ENCODE data around the gene CENPP. TPM values are rescaled to one million over a fixed set of nuclear protein-coding genes. Genes with fewer than 3 reads are reported as not detected.

Gene CENPP
- total and polyA plus RNA-seq, 8 donors: 0.46 to 2.7 (median 1.9) TPM

DNA sequence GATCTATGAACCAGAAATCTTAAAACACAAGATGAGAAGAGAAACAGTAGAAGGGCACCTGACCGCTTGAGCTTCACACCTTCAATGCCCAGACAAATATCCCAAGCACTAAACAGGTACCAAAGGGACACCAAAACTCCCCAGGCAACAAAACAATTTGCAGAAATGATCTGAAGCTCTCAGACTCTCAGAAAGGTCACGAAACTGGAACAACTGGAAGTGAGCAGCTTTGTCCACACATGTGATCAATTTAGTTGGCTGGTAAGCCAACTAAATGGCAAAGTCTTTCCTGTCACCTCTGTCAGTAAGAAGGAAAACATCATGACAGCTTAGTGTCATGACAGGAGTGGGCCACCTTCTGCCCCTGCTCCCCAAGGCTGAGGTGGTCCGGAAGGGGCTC, 340.1 kb downstream of the CENPP start:
- TF ChIP-seq, protein P1, sequence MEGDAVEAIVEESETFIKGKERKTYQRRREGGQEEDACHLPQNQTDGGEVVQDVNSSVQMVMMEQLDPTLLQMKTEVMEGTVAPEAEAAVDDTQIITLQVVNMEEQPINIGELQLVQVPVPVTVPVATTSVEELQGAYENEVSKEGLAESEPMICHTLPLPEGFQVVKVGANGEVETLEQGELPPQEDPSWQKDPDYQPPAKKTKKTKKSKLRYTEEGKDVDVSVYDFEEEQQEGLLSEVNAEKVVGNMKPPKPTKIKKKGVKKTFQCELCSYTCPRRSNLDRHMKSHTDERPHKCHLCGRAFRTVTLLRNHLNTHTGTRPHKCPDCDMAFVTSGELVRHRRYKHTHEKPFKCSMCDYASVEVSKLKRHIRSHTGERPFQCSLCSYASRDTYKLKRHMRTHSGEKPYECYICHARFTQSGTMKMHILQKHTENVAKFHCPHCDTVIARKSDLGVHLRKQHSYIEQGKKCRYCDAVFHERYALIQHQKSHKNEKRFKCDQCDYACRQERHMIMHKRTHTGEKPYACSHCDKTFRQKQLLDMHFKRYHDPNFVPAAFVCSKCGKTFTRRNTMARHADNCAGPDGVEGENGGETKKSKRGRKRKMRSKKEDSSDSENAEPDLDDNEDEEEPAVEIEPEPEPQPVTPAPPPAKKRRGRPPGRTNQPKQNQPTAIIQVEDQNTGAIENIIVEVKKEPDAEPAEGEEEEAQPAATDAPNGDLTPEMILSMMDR (IDR thresholded peaks at IDR 0.05): no peak

DNA sequence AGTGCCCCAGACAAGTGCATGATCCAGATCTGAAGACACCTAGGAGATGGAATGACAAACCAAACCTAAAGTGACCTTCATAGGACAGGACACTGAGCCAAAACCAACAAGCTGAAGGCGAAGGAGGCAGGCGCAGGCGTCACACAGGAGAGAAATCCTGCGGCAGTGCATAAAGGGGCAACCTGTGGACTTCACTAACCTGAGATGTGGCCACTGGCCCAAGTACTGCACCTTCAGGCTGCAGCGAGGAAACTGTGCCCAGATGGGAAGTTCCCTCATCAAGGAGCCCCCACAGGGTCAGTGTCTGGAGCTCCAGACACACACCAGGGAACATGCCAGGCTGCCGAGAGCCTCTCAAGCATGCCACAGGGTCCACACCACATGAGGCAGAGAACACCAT, 340.5 kb downstream of the CENPP start:
- FAIRE-seq: no peak
- H3K4me3 ChIP-seq: no peak overlapping the region
- peaks cover 0 to 16% (median 12%) of the 10 kb centered on the region in 3 donors for H3K4me1 ChIP-seq
- H3K27me3 ChIP-seq: no peaks in the 10 kb centered on the region
- 40 to 43% methylated on average over 6 of the region's 6 CpGs for WGBS, 2 donors
- no peak overlapping the region for H3K27ac ChIP-seq
- no peak for ATAC-seq
- TF ChIP-seq, protein P1 (IDR thresholded peaks at IDR 0.05): no peak
- no peaks in the 10 kb centered on the region for H3K36me3 ChIP-seq
- intact Hi-C loops (cut with DNase I): no loop called here
- H3K9me3 ChIP-seq: no peaks in the 10 kb centered on the region
- peak in 1 of 6 donors; percentile 45 for DNase-seq

More for the DNA sequence above, 340.1 kb downstream of the CENPP start:
- no peaks in the 10 kb centered on the region for H3K36me3 ChIP-seq
- WGBS, 2 donors: 57 to 61% methylated on average over 3 of the region's 3 CpGs
- H3K27ac ChIP-seq: no peak overlapping the region
- ATAC-seq (no peak), DNase-seq (no peak), FAIRE-seq (no peak)
- no peaks in the 10 kb centered on the region for H3K9me3 ChIP-seq
- no peaks in the 10 kb centered on the region for H3K27me3 ChIP-seq
- peaks cover 0 to 12% (median 12%) of the 10 kb centered on the region in 3 donors for H3K4me1 ChIP-seq
- H3K4me3 ChIP-seq: no peak overlapping the region
- intact Hi-C loops (cut with DNase I): no loop called here

DNA sequence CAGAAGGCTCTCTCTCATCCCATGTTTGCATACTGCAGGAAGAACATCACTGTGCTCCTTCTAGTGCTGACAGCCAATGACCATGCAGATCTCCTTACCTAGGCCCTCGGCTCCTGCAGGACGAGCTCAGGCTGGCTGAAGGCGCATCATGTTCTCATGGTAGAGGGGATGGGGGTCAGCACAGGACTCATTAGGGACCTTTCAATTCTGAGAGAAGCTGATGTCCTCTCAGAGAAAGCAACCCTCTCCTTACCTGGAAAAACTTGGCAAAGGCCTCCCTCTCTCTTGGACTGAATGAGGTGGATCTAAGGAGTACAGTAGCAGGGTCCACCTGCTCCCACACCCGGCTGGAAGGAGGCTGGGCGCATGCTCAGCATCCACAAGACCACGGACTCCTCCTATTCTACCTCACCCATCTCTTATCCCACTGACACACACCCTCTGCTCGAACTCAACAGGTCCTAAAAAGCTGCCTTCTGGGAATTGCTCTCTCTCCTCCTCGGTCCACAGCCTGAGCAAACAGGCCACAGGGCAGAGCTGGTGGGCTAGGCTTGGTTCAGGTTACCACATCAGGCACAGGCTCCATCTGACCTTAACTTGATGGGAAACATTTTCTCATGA, 341.3 kb downstream of the CENPP start:
- intact Hi-C loops (cut with DNase I): no loop called here
- DNase-seq: peak in 1 of 6 donors; percentile 26

DNA sequence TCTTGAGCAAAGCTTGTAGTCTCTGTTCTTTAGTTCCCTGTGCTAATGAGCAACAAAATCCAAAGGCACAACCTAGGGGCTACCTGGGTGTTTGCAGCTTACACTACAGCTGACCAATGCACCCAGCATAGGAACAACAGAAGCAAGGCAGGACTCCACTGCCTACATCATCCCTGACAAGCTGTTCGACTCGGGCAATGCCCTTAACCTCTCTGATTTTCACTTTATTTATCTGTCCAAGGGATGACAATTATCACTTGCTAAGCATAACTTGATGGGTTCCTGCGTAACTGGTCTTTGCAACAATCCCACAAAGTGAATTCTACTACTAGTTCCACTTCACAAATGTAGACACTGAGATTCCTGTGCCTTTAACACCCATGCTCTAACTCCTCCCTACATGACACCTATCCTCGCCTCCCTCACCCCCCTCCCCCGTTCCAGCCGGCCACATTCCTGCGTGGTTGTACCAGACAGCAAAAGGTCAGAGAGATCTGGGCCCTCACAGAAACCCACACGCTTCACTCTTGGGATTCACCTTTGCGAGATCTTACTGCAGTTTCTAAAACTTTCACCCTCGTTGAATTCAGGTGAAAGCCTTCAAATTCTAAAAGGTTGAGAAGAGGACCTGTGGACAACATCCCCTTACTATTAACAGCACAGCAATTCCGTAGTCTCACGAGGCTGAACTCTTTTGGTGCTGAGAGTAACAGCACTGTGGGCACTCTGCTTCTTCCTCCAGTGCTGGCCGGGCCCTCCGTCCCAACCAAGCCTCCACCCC, 343.2 kb downstream of the CENPP start:
- intact Hi-C loops (cut with DNase I): no loop called here
- Histone ChIP-seq H3K36me3 (no peaks in the 10 kb centered on the region), H3K4me1 (peaks cover 0 to 18% (median 12%) of the 10 kb centered on the region in 3 donors), H3K9me3 (no peaks in the 10 kb centered on the region), H3K27ac (peak overlapping the region in 1 of 4 donors; percentile 67), H3K4me3 (peak overlapping the region; percentile 66 to 99 (median 72)), H3K27me3 (no peaks in the 10 kb centered on the region)
- ATAC-seq (no peak), DNase-seq (peak in 4 of 6 donors; percentile 24 to 57 (median 32)), FAIRE-seq (no peak)
- 16% methylated on average over 14 of the region's 14 CpGs for WGBS, 2 donors
- TF ChIP-seq, protein P1 (IDR thresholded peaks at IDR 0.05): no peak

More for the DNA sequence above, 341.3 kb downstream of the CENPP start:
- H3K27me3 ChIP-seq: no peaks in the 10 kb centered on the region
- no peak overlapping the region for H3K4me3 ChIP-seq
- WGBS, 2 donors: 83 to 86% methylated on average over 8 of the region's 8 CpGs
- no peak for FAIRE-seq
- no peak for ATAC-seq
- H3K9me3 ChIP-seq: no peaks in the 10 kb centered on the region
- H3K27ac ChIP-seq: no peak overlapping the region
- TF ChIP-seq, protein P1 (IDR thresholded peaks at IDR 0.05): no peak
- H3K36me3 ChIP-seq: no peaks in the 10 kb centered on the region
- H3K4me1 ChIP-seq: peaks cover 0 to 18% (median 12%) of the 10 kb centered on the region in 3 donors
